A549 (cell line): ENCODE data around the gene AMER2. TPM values are rescaled to one million over a fixed set of nuclear protein-coding genes. Genes with fewer than 3 reads are reported as not detected.

ENCODE experiments used
- ATAC-seq, 2 experiments: fragments of 200-7000 bp in 1 of 2; fragments of >200 bp in 1 of 2; cut with Nextera tagmentation in 1 of 2; cut with Tn5 transposase in 1 of 2; 3 replicates each; pipeline versions ENCODE4 v1.8.0 to v1.9.1; 2018 to 2020; ENCODE audit warnings: mild to moderate bottlenecking in 1 of 2, moderate library complexity in 1 of 2
- CTCF ChIA-PET: fragments of 300-600 bp; sonication (Branson Sonifier 250); formaldehyde crosslinking; extraction: SDS; loops from one replicate; lab custom pipeline; 2021; ENCODE audit warnings: antibody characterized with exemption, inconsistent platforms; lab: Yijun Ruan, JAX
- POLR2A ChIA-PET: fragments of 350-600 bp; formaldehyde crosslinking; extraction: SDS; loops from one replicate; lab custom pipeline; 2021; ENCODE audit warnings: antibody characterized with exemption, inconsistent platforms; lab: Yijun Ruan, JAX
- DNase-seq, 2 experiments: peaks; one replicate each; pipeline versions ENCODE4 v3.0.0 to v3.0.0-alpha.2; 2011 to 2016; ENCODE audit warnings: low read depth in 1 of 2, low spot score in 1 of 2
- FAIRE-seq: peaks from 2 replicates; lab custom pipeline; 2011; peaks lifted over from hg19 to GRCh38; lab: Jason Lieb, UNC
- H3K27ac ChIP-seq, 2 experiments: fragments of >200 bp; sonication (Bioruptor Twin); formaldehyde crosslinking; 3 replicates each; pipeline ENCODE4 v1.5.1; 2016 to 2017
- H3K4me1 ChIP-seq: fragments of >200 bp; sonication (Bioruptor Twin); formaldehyde crosslinking; 3 replicates; pipeline ENCODE4 v1.6.1; 2016
- H3K4me2 ChIP-seq: fragments of >200 bp; sonication (Bioruptor Twin); formaldehyde crosslinking; 3 replicates; pipeline ENCODE4 v1.6.1; 2016
- H3K4me3 ChIP-seq: fragments of >200 bp; sonication (Bioruptor Twin); formaldehyde crosslinking; 3 replicates; pipeline ENCODE4 v1.5.1; 2016
- H3K9me3 ChIP-seq: fragments of >200 bp; sonication (Bioruptor Twin); formaldehyde crosslinking; 3 replicates; pipeline ENCODE4 v1.6.1; 2016
- ATOH8 ChIP-seq: fragments of 250-450 bp; sonication (Bioruptor Pico); IDR thresholded peaks from 2 replicates; pipeline ENCODE4 v1.5.0; 2020; ENCODE audit warnings: low read depth, mild to moderate bottlenecking, moderate library complexity
- CBX8 ChIP-seq: fragments of 200-600 bp; sonication (generic); IDR thresholded peaks from 2 replicates; pipeline ENCODE4 v1.6.1; 2016
- CHD4 ChIP-seq: fragments of 200-600 bp; sonication (generic); IDR thresholded peaks from 2 replicates; pipeline ENCODE4 v1.6.1; 2016; ENCODE audit warnings: antibody characterized with exemption, mild to moderate bottlenecking, borderline replicate concordance
- CTCF ChIP-seq: fragments of >200 bp; sonication (Bioruptor Twin); formaldehyde crosslinking; IDR thresholded peaks from 3 replicates; pipeline ENCODE4 v1.5.1; 2016
- EHMT2 ChIP-seq: fragments of 200-600 bp; sonication (generic); IDR thresholded peaks from 2 replicates; pipeline ENCODE4 v1.6.1; 2016; ENCODE audit warnings: antibody characterized with exemption, low read depth, mild to moderate bottlenecking, moderate library complexity
- ELK1 ChIP-seq: fragments of 150-350 bp; IDR thresholded peaks from 2 replicates; pipeline ENCODE4 v1.6.1; 2014; ENCODE audit warnings: low read depth, mild to moderate bottlenecking, low read length
- EP300 ChIP-seq, 2 experiments: fragments of >200 bp; sonication (Bioruptor Twin); formaldehyde crosslinking; IDR thresholded peaks; 2 replicates in 1 of 2; 3 replicates in 1 of 2; pipeline ENCODE4 v1.6.1; 2016 to 2017
- HMGXB4 ChIP-seq: fragments of 250-450 bp; sonication (Bioruptor Pico); IDR thresholded peaks from 2 replicates; pipeline ENCODE4 v1.5.0; 2021; ENCODE audit warnings: mild to moderate bottlenecking, moderate library complexity, borderline replicate concordance
- HOXA7 ChIP-seq: fragments of 250-450 bp; sonication (Bioruptor Pico); IDR thresholded peaks from 2 replicates; pipeline ENCODE4 v1.5.0; 2020; ENCODE audit warnings: mild to moderate bottlenecking, moderate library complexity
- HOXB13 ChIP-seq: fragments of 250-450 bp; sonication (Bioruptor Pico); IDR thresholded peaks from 2 replicates; pipeline ENCODE4 v1.5.0; 2020; ENCODE audit warnings: low read depth, mild to moderate bottlenecking, moderate library complexity
- JUN ChIP-seq, 2 experiments: fragments of >200 bp; sonication (Bioruptor Twin); formaldehyde crosslinking; IDR thresholded peaks; 2 replicates in 1 of 2; 3 replicates in 1 of 2; pipeline ENCODE4 v1.6.1; 2016 to 2017
- MAFK ChIP-seq: fragments of 450-650 bp; IDR thresholded peaks from 2 replicates; pipeline ENCODE4 v1.6.1; 2014; ENCODE audit not compliant: partially characterized antibody
- MAX ChIP-seq: IDR thresholded peaks from 2 replicates; pipeline ENCODE4 v1.6.1; 2012
- POLR2A ChIP-seq: IDR thresholded peaks from 2 replicates; pipeline ENCODE4 v1.6.1; 2012; ENCODE audit warnings: mild to moderate bottlenecking, low read length
- RAD21 ChIP-seq, 2 experiments: fragments of >200 bp in 1 of 2; sonication (Bioruptor Twin) in 1 of 2; formaldehyde crosslinking in 1 of 2; IDR thresholded peaks in 1 of 2; conservative IDR thresholded peaks in 1 of 2; 2 replicates in 1 of 2; 3 replicates in 1 of 2; pipeline ENCODE4 v1.6.1; 2012 to 2018; ENCODE audit warnings: inconsistent platforms in 1 of 2
- RCOR1 ChIP-seq: fragments of 150-350 bp; IDR thresholded peaks from 2 replicates; pipeline ENCODE4 v1.6.1; 2014; ENCODE audit warnings: antibody characterized with exemption, low read length, low read depth
- REST ChIP-seq: fragments of 200-600 bp; sonication (generic); IDR thresholded peaks from 2 replicates; pipeline ENCODE4 v1.6.1; 2016; ENCODE audit warnings: antibody characterized with exemption, mild to moderate bottlenecking, moderate library complexity
- SMC3 ChIP-seq: fragments of >200 bp; sonication (Bioruptor Twin); formaldehyde crosslinking; IDR thresholded peaks from 3 replicates; pipeline ENCODE4 v1.6.1; 2018; ENCODE audit warnings: inconsistent platforms
- SREBF2 ChIP-seq: fragments of 450-650 bp; IDR thresholded peaks from 2 replicates; pipeline ENCODE4 v1.6.1; 2014; ENCODE audit warnings: mild to moderate bottlenecking, moderate library complexity
- TP53 ChIP-seq: fragments of 250-450 bp; sonication (Bioruptor Pico); IDR thresholded peaks from 2 replicates; pipeline ENCODE4 v1.5.0; 2021; ENCODE audit warnings: mild to moderate bottlenecking, moderate library complexity
- ZC3H11A ChIP-seq: fragments of 450-650 bp; IDR thresholded peaks from 2 replicates; pipeline ENCODE4 v1.6.1; 2014; ENCODE audit warnings: antibody characterized with exemption, mild to moderate bottlenecking
- whole genome bisulfite sequencing: methylation state at CpG from one replicate; pipeline ENCODE4 v1.1.6; 2017; ENCODE audit errors: missing lambda C conversion rate; 5-methylcytosine and 5-hydroxymethylcytosine counted together
- polyA plus RNA-seq, 4 experiments: library from polyadenylated mRNA; depleted of rRNA in 3 of 4; stranded (reverse); fragments of >200 nt; fragmentation: RNase III in 1 of 4; extraction: RNeasy Plus Mini Kit Qiagen cat#74134 plus additional on column Dnase treatment in 1 of 4; gene quantifications; 2 replicates in 3 of 4; 3 replicates in 1 of 4; pipeline ENCODE4 v1.2.3, GENCODE V29; 2011 to 2017

The AMER2 gene
- polyA plus RNA-seq, 2 of the 4 experiments (the other 2 are of a cell fraction): not detected

- ATAC-seq: no peak
- Histone ChIP-seq H3K4me3 (no peak overlapping the region), H3K4me2 (no peak overlapping the region), H3K4me1 (no peaks in the 10 kb centered on the region), H3K27ac (no peak overlapping the region), H3K9me3 (no peaks in the 10 kb centered on the region)
- ChIA-PET CTCF (no interaction called here), POLR2A (no interaction called here)
- WGBS: 24% methylated on average over 11 of the region's 12 CpGs
- no peak for TF ChIP-seq HOXA7 (CRISPR knock-in tag)
- TF ChIP-seq RAD21 (conservative IDR thresholded peaks at IDR 0.05 in 1 of 2, IDR thresholded peaks at IDR 0.05 in 1 of 2): no peak
- no peak for TF ChIP-seq ELK1
- no peak for TF ChIP-seq ZC3H11A
- DNase-seq: peak in 1 of 2 experiments; percentile 12
- FAIRE-seq: no peak
These were observed 45.2 kb upstream of the AMER2 start for GRCh38 chr13:25217023-25217885.

- CTCF ChIA-PET: no interaction called here
- Histone ChIP-seq H3K27ac (no peak overlapping the region), H3K4me2 (no peak overlapping the region), H3K4me3 (no peak overlapping the region), H3K4me1 (no peaks in the 10 kb centered on the region), H3K9me3 (no peaks in the 10 kb centered on the region)
- TF ChIP-seq SMC3: no peak
- no peak for TF ChIP-seq MAX
- no peak for TF ChIP-seq ZC3H11A
- TF ChIP-seq CHD4: no peak
- TF ChIP-seq REST: no peak
- no peak for TF ChIP-seq HOXB13
- TF ChIP-seq HMGXB4 (CRISPR knock-in tag): no peak
- TF ChIP-seq JUN (IDR thresholded peaks at IDR 0.05): no peak
- TF ChIP-seq RAD21 (conservative IDR thresholded peaks at IDR 0.05 in 1 of 2, IDR thresholded peaks at IDR 0.05 in 1 of 2): no peak
- TF ChIP-seq MAFK: no peak
- TF ChIP-seq EHMT2: no peak
- no peak for TF ChIP-seq EP300 (IDR thresholded peaks at IDR 0.05)
- no peak for TF ChIP-seq CTCF
- no peak for TF ChIP-seq RCOR1
- TF ChIP-seq POLR2A: no peak
- TF ChIP-seq HOXA7 (CRISPR knock-in tag): no peak
- TF ChIP-seq TP53 (CRISPR knock-in tag): no peak
- no peak for TF ChIP-seq CBX8
- TF ChIP-seq ATOH8: no peak
- TF ChIP-seq SREBF2: no peak
- POLR2A ChIA-PET: no interaction called here
- no peak for ATAC-seq
- 63% methylated on average over 3 of the region's 3 CpGs for WGBS
- no peak for DNase-seq
- no peak for FAIRE-seq
These were observed 43.1 kb upstream of the AMER2 start for GRCh38 chr13:25215253-25215575.
